ENCODE measurements around the gene CCDC157.

DNA sequence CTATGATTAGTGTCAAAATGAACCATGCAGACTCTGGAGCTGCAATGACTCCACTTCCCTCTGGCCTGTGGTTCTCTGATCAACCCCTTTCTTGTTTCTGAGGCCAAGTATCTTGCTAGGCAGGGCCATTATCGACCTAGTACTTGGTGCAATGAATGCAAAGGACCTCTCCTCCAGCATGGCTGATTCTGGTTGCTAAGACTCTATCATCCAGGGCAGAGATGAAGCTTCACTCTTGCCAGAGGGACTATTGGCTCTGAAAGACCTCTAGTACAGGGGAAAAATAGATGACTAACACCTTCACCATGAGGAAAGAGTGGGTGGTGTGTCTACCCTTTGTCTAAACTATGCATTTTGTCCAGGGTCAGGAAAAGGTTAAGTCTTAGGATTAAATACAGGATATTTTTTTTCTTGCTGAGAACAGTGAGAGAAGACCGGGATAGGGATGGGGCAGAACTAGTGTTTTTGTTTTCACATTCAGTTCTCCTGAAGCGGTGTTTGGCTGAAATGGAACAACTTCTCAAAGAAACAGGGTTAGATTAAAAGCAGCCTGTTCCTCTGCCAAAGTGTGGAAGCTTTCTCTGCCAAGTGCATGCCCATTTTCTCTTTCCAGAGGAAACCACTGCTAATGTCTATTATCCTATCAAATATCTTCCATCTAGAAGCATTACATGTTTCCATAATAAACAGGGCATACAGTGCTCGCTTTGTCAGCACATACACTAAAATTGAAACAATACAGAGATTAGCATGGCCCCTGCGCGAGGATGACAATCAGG lies 63.7 kb downstream of the CCDC157 start:
- TF ChIP-seq, protein P1, sequence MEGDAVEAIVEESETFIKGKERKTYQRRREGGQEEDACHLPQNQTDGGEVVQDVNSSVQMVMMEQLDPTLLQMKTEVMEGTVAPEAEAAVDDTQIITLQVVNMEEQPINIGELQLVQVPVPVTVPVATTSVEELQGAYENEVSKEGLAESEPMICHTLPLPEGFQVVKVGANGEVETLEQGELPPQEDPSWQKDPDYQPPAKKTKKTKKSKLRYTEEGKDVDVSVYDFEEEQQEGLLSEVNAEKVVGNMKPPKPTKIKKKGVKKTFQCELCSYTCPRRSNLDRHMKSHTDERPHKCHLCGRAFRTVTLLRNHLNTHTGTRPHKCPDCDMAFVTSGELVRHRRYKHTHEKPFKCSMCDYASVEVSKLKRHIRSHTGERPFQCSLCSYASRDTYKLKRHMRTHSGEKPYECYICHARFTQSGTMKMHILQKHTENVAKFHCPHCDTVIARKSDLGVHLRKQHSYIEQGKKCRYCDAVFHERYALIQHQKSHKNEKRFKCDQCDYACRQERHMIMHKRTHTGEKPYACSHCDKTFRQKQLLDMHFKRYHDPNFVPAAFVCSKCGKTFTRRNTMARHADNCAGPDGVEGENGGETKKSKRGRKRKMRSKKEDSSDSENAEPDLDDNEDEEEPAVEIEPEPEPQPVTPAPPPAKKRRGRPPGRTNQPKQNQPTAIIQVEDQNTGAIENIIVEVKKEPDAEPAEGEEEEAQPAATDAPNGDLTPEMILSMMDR (conservative IDR thresholded peaks at IDR 0.05; ENCODE audit: low read depth, low read length): no peak
- no peak for TF ChIP-seq EZH2phosphoT487 (IDR thresholded peaks at IDR 0.05; ENCODE audit: borderline replicate concordance, low read length)
- TF ChIP-seq EZH2 (IDR thresholded peaks at IDR 0.05; ENCODE audit: low read length, unreplicated experiment): no peak

Data from PC-3 (cell line).